ENCODE results near the gene PDLIM1. TPM values are rescaled to one million over a fixed set of nuclear protein-coding genes. Genes with fewer than 3 reads are reported as not detected.

The PDLIM1 gene
- total and polyA plus RNA-seq, 9 of the 15 experiments (the other 6 are each of a cell fraction or from before 2014, with no cell fraction given): 19.8 to 164 (median 39.1) TPM

DNA sequence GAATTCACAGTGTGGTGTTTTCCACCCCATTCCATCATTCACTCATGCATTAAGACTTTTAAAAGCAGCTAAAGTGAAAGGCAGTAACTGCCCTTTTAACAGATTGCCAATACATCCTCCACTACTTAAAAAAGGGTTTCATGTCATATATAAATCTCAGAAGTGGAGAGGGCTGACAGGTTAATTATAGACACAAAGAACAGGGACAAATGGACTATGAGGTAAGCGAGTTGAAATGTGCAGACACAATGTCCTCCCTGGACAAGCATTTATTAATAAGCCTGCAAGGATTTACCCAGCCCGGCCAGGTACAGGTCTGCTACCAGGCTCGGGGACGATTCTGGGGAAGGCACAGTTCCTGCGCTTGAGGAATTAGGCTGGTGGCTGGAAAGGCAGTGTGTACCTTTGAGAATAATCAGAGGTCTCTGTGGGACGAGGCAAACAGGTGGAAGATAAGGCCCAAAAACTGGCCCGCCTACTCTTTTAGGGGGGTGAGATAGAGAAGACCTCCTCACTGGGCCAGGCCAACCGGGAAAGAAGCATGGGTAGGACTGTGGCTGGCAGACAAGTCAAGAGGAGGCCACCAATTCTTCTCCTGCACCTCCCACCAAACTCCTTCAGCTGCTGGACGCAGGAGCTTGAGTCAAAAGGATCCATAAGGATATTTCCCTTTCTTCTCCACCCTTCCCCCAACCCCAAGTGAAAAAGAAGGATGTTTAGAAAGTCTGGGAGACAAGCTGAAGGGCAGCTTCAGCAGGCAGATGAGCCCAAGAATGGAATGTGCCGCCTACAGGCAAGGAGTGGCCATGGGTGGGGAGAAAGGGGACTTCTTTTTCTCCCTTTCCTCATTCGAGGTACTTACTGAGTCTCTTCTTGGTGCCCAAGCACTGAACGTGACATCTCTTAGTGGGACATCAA, 1.5 kb downstream of the PDLIM1 start:
- ChIA-PET CTCF (ENCODE audit: low intra/inter-chr PET ratio) (interaction anchor here (0.6 kb wide), 1 partner anchor 84 kb away, joined by 4 read pairs; no protein-coding TSS in a partner anchor), POLR2A (interaction anchor here (0.6 to 1.5 kb wide), 4 partner anchors 14 to 762 kb away, joined by 3 to 6 read pairs (median 4); no protein-coding TSS in a partner anchor)
- ATAC-seq: peak; percentile 66
- Histone ChIP-seq H3K4me2 (ENCODE audit: insufficient read depth, low read length) (peak overlapping the region; percentile 72), H3K9ac (ENCODE audit: insufficient read depth in 1 of 2, low read depth in 2 of 2, low read length in 2 of 2) (peak overlapping the region; percentile 75 to 99), H3K79me2 (ENCODE audit: control insufficient read depth, insufficient read depth, low read length) (peaks cover 60% of the 10 kb centered on the region), H2AFZ (ENCODE audit: low read depth, low read length) (no peak overlapping the region), H3K36me3 (ENCODE audit: control insufficient read depth, insufficient read depth, low read length) (peaks cover 16% of the 10 kb centered on the region; the same call in 2 of the 3 replicates), H3K4me3 (peak overlapping the region; percentile 88), H3K27me3 (ENCODE audit: control insufficient read depth in 2 of 2, insufficient read depth in 2 of 2, low read length in 2 of 2) (no peaks in the 10 kb centered on the region), H3K9me1 (ENCODE audit: control insufficient read depth, insufficient read depth, low read length) (no peaks in the 10 kb centered on the region), H3K9me3 (replicated peaks; ENCODE audit: control insufficient read depth, insufficient read depth, low read depth, low read length) (no peaks in the 10 kb centered on the region), H3K4me1 (replicated peaks in 1 of 2; ENCODE audit: control insufficient read depth in 2 of 2, insufficient read depth in 2 of 2, low read length in 2 of 2) (peaks cover 24 to 30% of the 10 kb centered on the region in 2 experiments; a peak in 4 of 5 replicates), H3K27ac (ENCODE audit: extremely low read depth, low read depth, low read length) (peak overlapping the region; percentile 87; the same call in 2 of the 3 replicates), H4K20me1 (replicated peaks; ENCODE audit: control insufficient read depth, insufficient read depth, low read length) (peaks cover 6% of the 10 kb centered on the region; the same call in 1 of the 2 replicates)
- in situ Hi-C loops (cut with MboI): no loop called here
- no TSS peak for BruUV-seq (replicated peaks)
- FAIRE-seq: peak; percentile 67
- intact Hi-C loops (cut with micrococcal nuclease): loop anchor here (5.0 kb wide), 2 partner anchors 42 to 73 kb away; no protein-coding TSS in a partner anchor
- peak; percentile 36 to 58 (median 43) for DNase-seq (ENCODE audit: extremely low read depth in 1 of 4, low spot score in 3 of 4)
- WGBS (ENCODE audit: insufficient coverage, low coverage, missing lambda C conversion rate): 19% methylated on average over 10 of the region's 12 CpGs
- TF ChIP-seq MEF2A (IDR thresholded peaks at IDR 0.05; ENCODE audit: control insufficient read depth, low read depth, low read length) (no peak), MYNN (IDR thresholded peaks at IDR 0.05) (peak; percentile 81; the same call in 1 of the 2 replicates), MYNN (CRISPR knock-in tag; IDR thresholded peaks at IDR 0.05) (no peak), RFX5 (IDR thresholded peaks at IDR 0.05; ENCODE audit: low read depth, low read length) (no peak), PRDM10 (IDR thresholded peaks at IDR 0.05; ENCODE audit: partially characterized antibody) (peak; percentile 86), VEZF1 (CRISPR knock-in tag; IDR thresholded peaks at IDR 0.05) (no peak; the same call in 1 of the 2 replicates), ETV6 (IDR thresholded peaks at IDR 0.05; ENCODE audit: borderline replicate concordance in 1 of 2, low read depth in 2 of 2, low read length in 1 of 2) (no peak), ETV6 (CRISPR knock-in tag; IDR thresholded peaks at IDR 0.05; ENCODE audit: borderline replicate concordance) (no peak), XRCC5 (IDR thresholded peaks at IDR 0.05; ENCODE audit: low read depth, low read length) (0 out of 2 replicates have a peak, but pooled peaks have one; percentile 30), PHB2 (IDR thresholded peaks at IDR 0.05; ENCODE audit: low read depth) (no peak), NCOA1 (IDR thresholded peaks at IDR 0.05; ENCODE audit: low read depth) (no peak), ZNF668 (CRISPR knock-in tag; IDR thresholded peaks at IDR 0.05) (no peak), SMARCA5 (IDR thresholded peaks at IDR 0.05) (no peak), PRMT5 (CRISPR knock-in tag; IDR thresholded peaks at IDR 0.05) (no peak), ELF2 (CRISPR knock-in tag; IDR thresholded peaks at IDR 0.05) (0 out of 2 replicates have a peak, but pooled peaks have one; percentile 29), SETDB1 (IDR thresholded peaks at IDR 0.05; ENCODE audit: low read length) (no peak), HSF4 (CRISPR knock-in tag; IDR thresholded peaks at IDR 0.05; ENCODE audit: borderline replicate concordance) (no peak)

Measured in K562 (cell line).